AG04449 (cell line): ENCODE measurements around the gene DHODH.

Source experiments
- CTCF ChIA-PET: fragments of 350-600 bp; formaldehyde crosslinking; extraction: SDS; loops from one replicate; lab custom pipeline; 2021; ENCODE audit warnings: antibody characterized with exemption; lab: Yijun Ruan, JAX
- POLR2A ChIA-PET: fragments of 400-600, 350-600 bp; formaldehyde crosslinking; extraction: SDS; loops from one replicate; lab custom pipeline; 2020; ENCODE audit warnings: antibody characterized with exemption, inconsistent platforms; lab: Yijun Ruan, JAX
- DNase-seq: peaks from one replicate; pipeline ENCODE4 v3.0.0-alpha.2; 2010; ENCODE audit warnings: low read depth, low spot score
- H3K4me3 ChIP-seq: 2 replicates; pipeline ENCODE4 v1.5.1; 2011; ENCODE audit warnings: low read depth, mild to moderate bottlenecking, control low read depth, low read length
- TF ChIP-seq, protein P1 (sequence below): IDR thresholded peaks from one replicate; pipeline ENCODE4 v1.5.1; 2011; ENCODE audit warnings: mild to moderate bottlenecking, moderate library complexity, low read length, control low read depth, inconsistent platforms; ENCODE audit not compliant: insufficient read depth; ENCODE audit errors: missing control alignments

Gene DHODH

DNA sequence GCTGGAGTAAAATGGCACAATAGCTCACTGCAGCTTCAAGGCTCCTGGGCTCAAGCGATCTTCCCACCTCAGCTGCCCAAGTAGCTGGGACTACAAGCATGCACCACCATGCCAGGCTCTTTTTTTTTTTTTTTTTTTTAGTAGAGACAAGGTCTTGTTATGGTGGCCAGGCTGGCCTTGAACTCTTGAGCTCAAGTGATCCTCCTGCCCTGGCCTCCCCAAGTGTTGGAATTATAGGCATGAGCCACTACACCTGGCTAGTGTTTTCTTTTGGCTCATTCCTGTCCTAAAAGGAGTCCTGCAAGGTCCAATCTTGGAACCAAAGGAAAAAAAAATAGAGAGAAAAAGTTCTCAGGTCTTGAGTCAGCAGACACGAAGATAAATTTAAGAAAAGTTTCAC is 39.2 kb upstream of the DHODH start:
- ChIA-PET CTCF (no interaction called here), POLR2A (no interaction called here)
- DNase-seq, result no peak
- H3K4me3 ChIP-seq, result no peak overlapping the region
- TF ChIP-seq, protein P1, sequence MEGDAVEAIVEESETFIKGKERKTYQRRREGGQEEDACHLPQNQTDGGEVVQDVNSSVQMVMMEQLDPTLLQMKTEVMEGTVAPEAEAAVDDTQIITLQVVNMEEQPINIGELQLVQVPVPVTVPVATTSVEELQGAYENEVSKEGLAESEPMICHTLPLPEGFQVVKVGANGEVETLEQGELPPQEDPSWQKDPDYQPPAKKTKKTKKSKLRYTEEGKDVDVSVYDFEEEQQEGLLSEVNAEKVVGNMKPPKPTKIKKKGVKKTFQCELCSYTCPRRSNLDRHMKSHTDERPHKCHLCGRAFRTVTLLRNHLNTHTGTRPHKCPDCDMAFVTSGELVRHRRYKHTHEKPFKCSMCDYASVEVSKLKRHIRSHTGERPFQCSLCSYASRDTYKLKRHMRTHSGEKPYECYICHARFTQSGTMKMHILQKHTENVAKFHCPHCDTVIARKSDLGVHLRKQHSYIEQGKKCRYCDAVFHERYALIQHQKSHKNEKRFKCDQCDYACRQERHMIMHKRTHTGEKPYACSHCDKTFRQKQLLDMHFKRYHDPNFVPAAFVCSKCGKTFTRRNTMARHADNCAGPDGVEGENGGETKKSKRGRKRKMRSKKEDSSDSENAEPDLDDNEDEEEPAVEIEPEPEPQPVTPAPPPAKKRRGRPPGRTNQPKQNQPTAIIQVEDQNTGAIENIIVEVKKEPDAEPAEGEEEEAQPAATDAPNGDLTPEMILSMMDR, result no peak

DNA sequence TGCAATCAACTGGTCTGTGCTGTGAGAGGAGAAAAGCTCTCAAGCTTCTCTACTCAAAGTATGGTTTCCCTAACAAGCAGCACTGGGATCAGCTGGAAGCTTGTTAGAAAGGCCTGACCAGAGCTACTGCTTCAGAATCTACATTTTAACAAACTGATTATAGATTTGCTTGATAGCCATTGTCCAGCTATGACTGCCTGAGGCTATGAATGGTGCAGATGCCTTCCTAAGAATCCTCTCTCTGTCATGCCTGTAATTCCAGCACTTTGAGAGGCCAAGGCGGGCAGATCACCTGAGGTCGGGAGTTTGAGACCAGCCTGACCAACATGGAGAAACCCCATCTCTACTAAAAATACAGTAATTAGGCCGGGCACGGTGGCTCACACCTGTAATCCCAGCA is 37.0 kb upstream of the DHODH start:
- POLR2A ChIA-PET, result interaction anchor here (1.1 kb wide), 1 partner anchor 10 kb away, joined by 4 read pairs; no protein-coding TSS in a partner anchor
- TF ChIP-seq, protein P1, result no peak
- H3K4me3 ChIP-seq, result no peak overlapping the region
- CTCF ChIA-PET, result interaction anchor here (0.8 to 1.5 kb wide), 3 partner anchors 10 to 89 kb away, joined by 3 to 8 read pairs (median 4); no protein-coding TSS in a partner anchor
- DNase-seq, result no peak

DNA sequence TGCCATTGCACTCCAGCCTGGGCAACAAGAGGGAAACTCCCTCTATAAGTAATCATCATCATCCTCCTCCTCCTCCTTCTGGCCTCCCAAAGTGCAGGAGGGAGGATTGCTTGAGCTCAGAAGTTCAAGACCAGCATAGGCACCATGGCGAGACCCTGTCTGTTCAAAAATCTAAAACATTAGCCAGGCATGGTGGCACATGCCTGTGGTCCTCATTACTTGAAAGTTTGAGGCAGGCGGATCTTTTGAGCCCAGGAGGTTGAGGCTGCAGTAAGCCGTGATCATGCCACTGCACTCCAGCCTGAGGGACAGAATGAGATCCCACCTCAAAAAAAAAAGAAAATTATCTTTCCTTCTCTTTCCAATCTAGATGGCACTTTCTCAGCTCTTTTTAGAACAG is 36.2 kb upstream of the DHODH start:
- POLR2A ChIA-PET, result no interaction called here
- TF ChIP-seq, protein P1, result no peak
- CTCF ChIA-PET, result interaction anchor here (0.8 to 1.5 kb wide), 4 partner anchors 10 to 90 kb away, joined by 3 to 8 read pairs (median 3); no protein-coding TSS in a partner anchor
- no peak overlapping the region for H3K4me3 ChIP-seq
- no peak for DNase-seq

DNA sequence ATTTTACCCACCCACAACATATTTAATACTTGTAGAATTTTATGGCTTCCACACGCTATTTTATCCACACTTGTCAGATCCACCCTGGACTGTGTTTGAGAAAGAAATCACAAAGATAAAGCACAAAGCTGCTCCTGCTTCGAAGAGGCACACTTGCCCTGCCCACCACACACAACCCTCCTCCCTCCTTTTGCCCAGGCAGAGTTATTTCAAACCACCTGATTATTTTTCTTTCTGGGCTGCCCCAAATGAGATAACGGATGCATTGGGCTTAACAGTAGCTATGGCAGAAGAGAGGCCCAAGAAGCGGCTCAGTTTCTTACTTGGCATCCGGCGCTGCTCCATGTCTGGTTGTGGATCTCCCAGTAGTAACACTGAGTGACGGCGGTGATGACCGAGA is 35.5 kb upstream of the DHODH start:
- ChIA-PET POLR2A (no interaction called here), CTCF (interaction anchor here (1.0 kb wide), 1 partner anchor 11 kb away, joined by 3 read pairs; no protein-coding TSS in a partner anchor)
- H3K4me3 ChIP-seq, result no peak overlapping the region
- no peak for DNase-seq
- TF ChIP-seq, protein P1, result no peak

DNA sequence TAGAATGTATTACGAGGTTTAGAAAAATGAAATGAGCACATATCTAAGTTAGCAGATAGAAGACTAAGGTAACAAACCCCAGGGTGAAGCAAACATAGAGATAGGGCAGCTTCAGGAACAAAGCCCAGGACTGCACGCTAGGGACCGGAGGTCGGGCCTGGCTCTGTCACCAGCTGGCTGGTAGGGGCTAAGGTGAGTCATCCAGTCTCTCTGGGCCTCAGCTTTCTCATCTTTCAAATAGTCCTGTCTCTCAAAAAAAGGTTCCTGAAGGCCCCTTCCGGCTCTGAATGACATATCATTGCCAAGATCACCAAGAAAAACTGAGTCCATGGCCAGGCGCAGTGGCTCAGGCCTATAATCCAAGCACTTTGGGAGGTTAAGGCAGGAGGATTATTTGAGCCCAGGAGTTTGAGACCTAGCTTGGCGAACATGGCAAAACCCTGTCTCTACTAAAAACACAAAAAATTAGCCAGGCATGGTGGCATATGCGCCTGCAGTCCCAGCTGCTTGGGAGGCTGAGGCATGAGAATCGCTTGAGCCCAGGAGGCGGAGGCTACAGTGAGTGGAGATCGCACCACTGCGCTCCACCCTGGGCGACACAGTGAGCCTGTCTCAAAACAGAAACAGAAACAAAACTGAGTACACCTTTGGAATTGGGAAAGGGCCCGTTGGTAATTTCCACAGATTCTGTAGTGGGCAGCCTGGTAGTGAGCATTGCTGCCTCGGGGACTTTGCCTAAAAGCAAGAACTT is 34.3 kb upstream of the DHODH start:
- TF ChIP-seq, protein P1, result no peak
- DNase-seq, result no peak
- H3K4me3 ChIP-seq, result no peak overlapping the region
- ChIA-PET CTCF (interaction anchor here (1.6 kb wide), 1 partner anchor 13 kb away, joined by 7 read pairs; no protein-coding TSS in a partner anchor), POLR2A (no interaction called here)

DNA sequence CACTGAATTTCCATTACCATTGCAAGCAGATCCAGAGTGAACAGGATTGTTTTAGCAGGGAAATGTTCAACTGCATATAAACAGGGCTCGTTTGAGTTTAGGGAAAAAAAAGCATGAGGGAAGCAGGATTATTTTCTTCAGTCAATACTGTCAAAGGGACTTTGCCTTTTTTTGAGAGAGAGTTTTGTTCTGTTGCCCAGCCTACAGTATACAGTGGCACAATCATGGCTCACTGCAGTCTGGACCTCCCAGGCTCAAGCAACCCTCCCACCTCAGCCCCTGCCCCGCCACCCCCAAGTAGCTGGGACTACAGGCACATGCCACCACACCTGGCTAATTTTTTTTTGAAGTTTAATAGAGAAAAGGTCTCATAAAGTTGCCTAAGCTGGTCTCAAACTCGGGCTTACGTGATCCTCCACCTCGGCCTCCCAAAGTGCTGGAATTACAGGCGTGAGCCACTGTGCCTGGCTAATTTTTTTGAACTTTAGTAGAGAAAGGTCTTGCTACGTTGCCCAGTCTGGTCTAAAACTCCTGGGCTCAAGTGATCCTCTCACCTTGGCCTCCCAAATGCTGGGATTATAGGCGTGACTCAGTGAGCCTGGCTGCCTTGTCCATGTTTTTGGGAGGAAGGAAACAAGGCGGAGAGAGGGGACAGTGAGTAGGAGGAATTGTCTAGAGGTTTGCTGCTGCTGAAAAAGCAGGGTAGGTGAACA is 23.1 kb upstream of the DHODH start:
- TF ChIP-seq, protein P1, result no peak
- ChIA-PET CTCF (no interaction called here), POLR2A (no interaction called here)
- no peak for DNase-seq
- H3K4me3 ChIP-seq, result no peak overlapping the region
